ENCODE results near the gene RYR2.

- TF ChIP-seq CTCF (IDR thresholded peaks at IDR 0.05) (no peak), POLR2A (IDR thresholded peaks at IDR 0.05) (no peak)
These were observed 790.9 kb downstream of the RYR2 start for GRCh38 chr1:237832858-237833257.
